NCI-H345 treated with DMSO at 0.1 percent for 48 hours (cell line): ENCODE results near the gene RYR2.

Experiments
- DNase-seq: peaks from one replicate; lab custom pipeline; 2025; ENCODE audit not compliant: unreplicated experiment; lab: John Stamatoyannopoulos, UW

RYR2 gene

GRCh38 chr1:237879195-237879594, 837.2 kb downstream of the RYR2 start:
- DNase-seq = no peak
